Right lobe of liver (tissue), 4 donors: ENCODE measurements around the gene ARNT2.

Experiments used
- POLR2A ChIP-seq: fragments of 450-650 bp; IDR thresholded peaks from one replicate; pipeline ENCODE4 v1.6.1; 2017; ENCODE audit warnings: antibody characterized with exemption, mild to moderate bottlenecking
- TF ChIP-seq, protein P1 (sequence below), 4 donors: fragments of 200-600 bp in 3 of 4; fragments of 450-650 bp in 1 of 4; IDR thresholded peaks; one replicate each; pipeline versions ENCODE4 v1.5.1 to v1.8.0; 2016 to 2022; ENCODE audit warnings: antibody characterized with exemption in 4 of 4, mild to moderate bottlenecking in 2 of 4
- donor health status: DM: no; HTN: no; CAD: no.
- donor health status: DM: no; HTN: no; CAD: no.
- donor health status: DM: no; HTN: yes; CAD: no.

DNA sequence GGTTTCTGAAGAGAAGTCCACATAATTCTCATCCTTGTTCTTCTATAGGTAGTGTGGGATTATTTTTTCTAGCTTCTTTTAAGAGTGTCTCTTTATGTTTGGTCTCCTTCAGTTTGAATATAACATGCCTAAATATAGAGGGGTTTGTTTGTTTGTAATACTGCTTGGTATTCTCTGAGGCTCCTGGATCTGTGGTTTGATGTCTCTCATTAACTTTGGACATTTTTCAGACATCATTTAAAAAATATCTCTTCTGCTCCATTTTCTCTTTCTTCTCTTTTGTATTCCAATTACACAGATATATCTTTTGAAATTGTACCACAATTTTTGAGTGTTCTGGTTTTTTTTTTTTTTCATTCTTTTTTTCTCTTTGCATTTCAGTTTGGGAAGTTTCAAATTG lies 113.1 kb downstream of the ARNT2 start:
- TF ChIP-seq, protein P1, sequence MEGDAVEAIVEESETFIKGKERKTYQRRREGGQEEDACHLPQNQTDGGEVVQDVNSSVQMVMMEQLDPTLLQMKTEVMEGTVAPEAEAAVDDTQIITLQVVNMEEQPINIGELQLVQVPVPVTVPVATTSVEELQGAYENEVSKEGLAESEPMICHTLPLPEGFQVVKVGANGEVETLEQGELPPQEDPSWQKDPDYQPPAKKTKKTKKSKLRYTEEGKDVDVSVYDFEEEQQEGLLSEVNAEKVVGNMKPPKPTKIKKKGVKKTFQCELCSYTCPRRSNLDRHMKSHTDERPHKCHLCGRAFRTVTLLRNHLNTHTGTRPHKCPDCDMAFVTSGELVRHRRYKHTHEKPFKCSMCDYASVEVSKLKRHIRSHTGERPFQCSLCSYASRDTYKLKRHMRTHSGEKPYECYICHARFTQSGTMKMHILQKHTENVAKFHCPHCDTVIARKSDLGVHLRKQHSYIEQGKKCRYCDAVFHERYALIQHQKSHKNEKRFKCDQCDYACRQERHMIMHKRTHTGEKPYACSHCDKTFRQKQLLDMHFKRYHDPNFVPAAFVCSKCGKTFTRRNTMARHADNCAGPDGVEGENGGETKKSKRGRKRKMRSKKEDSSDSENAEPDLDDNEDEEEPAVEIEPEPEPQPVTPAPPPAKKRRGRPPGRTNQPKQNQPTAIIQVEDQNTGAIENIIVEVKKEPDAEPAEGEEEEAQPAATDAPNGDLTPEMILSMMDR (IDR thresholded peaks at IDR 0.05): no peak
- TF ChIP-seq POLR2A: no peak
